ENCODE data around the gene PIK3R3. TPM values are rescaled to one million over a fixed set of nuclear protein-coding genes. Genes with fewer than 3 reads are reported as not detected.

Gene PIK3R3
- total and polyA plus RNA-seq, 7 donors, result 6.7 to 24.2 (median 17.4) TPM

DNA sequence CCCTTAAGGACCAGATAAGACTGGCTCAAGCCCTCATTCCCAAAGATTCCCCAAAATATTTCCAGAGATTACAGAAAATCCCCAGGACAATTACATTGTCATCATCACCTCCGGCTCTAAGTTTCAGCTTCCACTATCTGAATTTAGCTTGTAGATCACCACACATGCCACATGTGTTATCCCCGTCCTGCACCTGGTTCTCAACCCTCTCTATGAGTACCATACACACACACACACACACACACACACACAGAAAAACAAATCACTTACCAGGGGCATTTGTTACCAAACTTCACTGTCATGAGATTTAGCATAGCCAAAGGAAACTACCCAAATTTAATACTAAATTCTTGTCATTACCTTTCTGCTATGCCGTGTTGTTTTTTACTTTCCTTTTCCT, 27.1 kb upstream of the PIK3R3 start:
- Histone ChIP-seq H3K9me3 (no peaks in the 10 kb centered on the region), H3K36me3 (ENCODE audit: insufficient read depth in 1 of 2, low read depth in 1 of 2) (no peaks in the 10 kb centered on the region), H3K4me1 (no peaks in the 10 kb centered on the region), H3K27ac (no peak overlapping the region), H3K4me3 (no peak overlapping the region), H3K27me3 (ENCODE audit: insufficient read depth in 3 of 3, low read length in 2 of 3) (no peaks in the 10 kb centered on the region)
- ATAC-seq, result no peak
- TF ChIP-seq, protein P1, sequence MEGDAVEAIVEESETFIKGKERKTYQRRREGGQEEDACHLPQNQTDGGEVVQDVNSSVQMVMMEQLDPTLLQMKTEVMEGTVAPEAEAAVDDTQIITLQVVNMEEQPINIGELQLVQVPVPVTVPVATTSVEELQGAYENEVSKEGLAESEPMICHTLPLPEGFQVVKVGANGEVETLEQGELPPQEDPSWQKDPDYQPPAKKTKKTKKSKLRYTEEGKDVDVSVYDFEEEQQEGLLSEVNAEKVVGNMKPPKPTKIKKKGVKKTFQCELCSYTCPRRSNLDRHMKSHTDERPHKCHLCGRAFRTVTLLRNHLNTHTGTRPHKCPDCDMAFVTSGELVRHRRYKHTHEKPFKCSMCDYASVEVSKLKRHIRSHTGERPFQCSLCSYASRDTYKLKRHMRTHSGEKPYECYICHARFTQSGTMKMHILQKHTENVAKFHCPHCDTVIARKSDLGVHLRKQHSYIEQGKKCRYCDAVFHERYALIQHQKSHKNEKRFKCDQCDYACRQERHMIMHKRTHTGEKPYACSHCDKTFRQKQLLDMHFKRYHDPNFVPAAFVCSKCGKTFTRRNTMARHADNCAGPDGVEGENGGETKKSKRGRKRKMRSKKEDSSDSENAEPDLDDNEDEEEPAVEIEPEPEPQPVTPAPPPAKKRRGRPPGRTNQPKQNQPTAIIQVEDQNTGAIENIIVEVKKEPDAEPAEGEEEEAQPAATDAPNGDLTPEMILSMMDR (IDR thresholded peaks at IDR 0.05), result no peak
- intact Hi-C loops (cut with DNase I), result no loop called here
- 47 to 52% (median 50%) methylated on average over 3 of the region's 3 CpGs for WGBS, 3 donors
- no peak for DNase-seq

DNA sequence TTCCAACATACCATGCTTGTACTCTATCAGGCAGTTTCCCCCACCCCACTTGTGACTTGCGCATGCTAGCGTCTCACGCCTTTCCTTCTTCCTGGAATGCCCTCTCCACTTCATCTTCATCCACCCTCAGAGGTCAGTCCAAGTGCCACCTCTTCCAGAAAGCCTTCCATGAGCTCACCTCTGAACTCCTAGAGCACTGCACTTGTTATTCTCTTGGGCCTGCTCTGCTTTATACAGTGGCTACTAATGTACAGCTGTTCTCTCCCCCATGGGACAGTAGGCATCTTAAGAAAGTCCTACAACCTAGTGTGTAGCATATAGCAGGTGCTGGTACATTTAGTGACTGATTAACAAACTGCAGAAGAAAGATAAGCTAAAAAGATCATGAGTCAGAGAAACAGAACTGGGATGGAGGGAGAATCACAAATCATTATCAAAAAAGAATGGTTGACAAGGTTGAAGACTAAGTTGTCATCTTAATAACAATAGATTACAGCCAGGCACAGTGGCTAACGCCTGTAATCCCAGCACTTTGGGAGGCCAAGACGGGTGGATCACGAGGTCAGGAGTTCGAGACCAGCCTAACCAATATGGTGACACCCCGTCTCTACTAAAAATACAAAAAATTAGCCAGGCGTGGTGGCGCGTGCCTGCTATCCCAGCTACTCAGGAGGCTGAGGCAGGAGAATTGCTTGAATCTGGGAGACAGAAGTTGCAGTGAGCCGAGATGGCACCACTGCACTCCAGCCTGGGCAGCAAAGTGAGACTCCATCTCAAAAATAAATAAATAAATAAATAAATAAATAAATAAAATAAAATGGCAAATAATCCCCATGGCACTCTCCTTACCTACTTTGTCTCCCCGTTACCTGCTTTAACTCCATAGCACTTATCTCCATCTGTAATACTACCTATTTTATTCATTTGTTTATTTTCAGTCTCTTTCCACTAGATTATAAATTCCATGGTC, 26.2 kb upstream of the PIK3R3 start:
- TF ChIP-seq, protein P1 (IDR thresholded peaks at IDR 0.05), result no peak
- intact Hi-C loops (cut with DNase I), result no loop called here
- 94 to 96% (median 96%) methylated on average over 13 of the region's 13 CpGs for WGBS, 3 donors

GRCh38 chr1:46157916-46158311, 25.5 kb upstream of the PIK3R3 start:
- TF ChIP-seq, protein P1 (IDR thresholded peaks at IDR 0.05), result no peak
- Histone ChIP-seq H3K4me3 (no peak overlapping the region), H3K27me3 (ENCODE audit: insufficient read depth in 3 of 3, low read length in 2 of 3) (no peaks in the 10 kb centered on the region), H3K9me3 (no peaks in the 10 kb centered on the region), H3K36me3 (ENCODE audit: insufficient read depth in 1 of 2, low read depth in 1 of 2) (no peaks in the 10 kb centered on the region), H3K4me1 (no peaks in the 10 kb centered on the region), H3K27ac (no peak overlapping the region)
- ATAC-seq (no peak), DNase-seq (no peak)
- 79 to 92% (median 81%) methylated on average over 1 of the region's 1 CpG for WGBS, 3 donors
- intact Hi-C loops (cut with DNase I), result no loop called here

More for the DNA sequence above, 26.2 kb upstream of the PIK3R3 start:
- ATAC-seq (no peak), DNase-seq (no peak)
- no peak overlapping the region for H3K27ac ChIP-seq
- no peaks in the 10 kb centered on the region for H3K9me3 ChIP-seq
- H3K36me3 ChIP-seq (ENCODE audit: insufficient read depth in 1 of 2, low read depth in 1 of 2), result no peaks in the 10 kb centered on the region
- no peak overlapping the region for H3K4me3 ChIP-seq
- no peaks in the 10 kb centered on the region for H3K27me3 ChIP-seq (ENCODE audit: insufficient read depth in 3 of 3, low read length in 2 of 3)
- H3K4me1 ChIP-seq, result no peaks in the 10 kb centered on the region

DNA sequence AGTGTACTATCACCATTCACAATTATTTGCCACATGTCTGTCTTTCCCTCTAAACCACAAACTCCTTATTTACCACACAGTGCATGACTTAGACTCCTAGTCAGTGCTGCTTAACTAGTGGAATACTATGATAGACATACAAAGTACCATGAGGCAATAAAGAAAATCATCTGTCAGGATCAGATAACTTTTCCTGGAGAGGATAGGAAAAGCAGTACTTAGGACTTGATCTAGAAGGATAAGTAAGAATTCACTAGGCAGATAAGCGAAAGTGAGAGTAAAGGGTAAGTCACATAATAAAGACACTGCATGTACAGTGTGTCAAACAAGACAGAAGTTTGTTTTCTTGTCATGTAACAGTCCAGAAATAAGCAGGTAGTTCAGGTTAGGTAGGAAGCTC, 21.3 kb upstream of the PIK3R3 start:
- Histone ChIP-seq H3K27me3 (ENCODE audit: insufficient read depth in 3 of 3, low read length in 2 of 3) (no peaks in the 10 kb centered on the region), H3K27ac (no peak overlapping the region), H3K36me3 (ENCODE audit: insufficient read depth in 1 of 2, low read depth in 1 of 2) (no peaks in the 10 kb centered on the region), H3K4me1 (no peaks in the 10 kb centered on the region), H3K4me3 (no peak overlapping the region), H3K9me3 (no peaks in the 10 kb centered on the region)
- WGBS, 3 donors, result 93 to 100% (median 98%) methylated on average over 1 of the region's 1 CpG
- intact Hi-C loops (cut with DNase I), result no loop called here
- TF ChIP-seq, protein P1 (IDR thresholded peaks at IDR 0.05), result no peak
- ATAC-seq, result no peak
- DNase-seq, result no peak

Data from psoas muscle (tissue), 8 donors.